Activated CD4-positive, alpha-beta T cell treated with anti-CD3 and anti-CD28 coated beads for 4 hours (primary cell): Measurements from ENCODE around the gene WWOX.
A peak's percentile ranks its signal among the peaks of the same experiment; 100 is the strongest.

Experiments
- DNase-seq, 2 donors: peaks; one replicate each; pipeline ENCODE4 v3.0.0-alpha.2; 2020

WWOX gene

DNA sequence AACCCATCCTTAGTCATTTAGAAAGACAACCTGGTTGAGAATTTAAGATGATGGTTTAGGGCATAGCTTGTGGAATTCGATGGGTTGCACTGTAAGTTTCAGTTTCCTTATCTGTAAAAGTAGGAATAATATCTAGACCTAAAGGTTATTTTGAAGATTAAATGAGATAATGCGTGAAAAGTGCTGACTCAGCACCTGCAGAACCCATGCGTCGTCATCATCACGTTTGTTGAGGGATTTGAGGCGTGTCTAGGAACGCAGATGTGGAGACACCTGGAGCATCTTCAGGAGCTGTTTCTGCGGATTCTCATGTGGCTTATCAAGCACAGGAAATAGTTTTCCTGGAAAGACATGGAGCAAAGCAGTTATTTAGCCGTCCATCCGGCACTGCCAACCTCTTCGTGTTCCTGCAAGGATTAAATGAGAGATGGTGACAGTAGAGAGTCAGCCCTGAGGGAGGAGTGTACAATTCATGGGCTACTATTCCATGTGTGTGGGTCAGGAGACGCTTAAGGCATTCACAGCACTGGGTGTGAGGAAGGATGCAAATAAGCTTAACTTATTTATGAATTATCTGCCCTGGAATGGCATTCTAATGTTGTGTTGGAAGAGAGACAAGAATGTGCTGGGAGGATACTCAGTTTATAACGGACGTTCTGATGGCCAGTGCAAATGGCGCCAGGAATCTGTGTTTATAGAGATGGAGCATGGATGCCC is 965.0 kb downstream of the WWOX start:
- no peak for DNase-seq

DNA sequence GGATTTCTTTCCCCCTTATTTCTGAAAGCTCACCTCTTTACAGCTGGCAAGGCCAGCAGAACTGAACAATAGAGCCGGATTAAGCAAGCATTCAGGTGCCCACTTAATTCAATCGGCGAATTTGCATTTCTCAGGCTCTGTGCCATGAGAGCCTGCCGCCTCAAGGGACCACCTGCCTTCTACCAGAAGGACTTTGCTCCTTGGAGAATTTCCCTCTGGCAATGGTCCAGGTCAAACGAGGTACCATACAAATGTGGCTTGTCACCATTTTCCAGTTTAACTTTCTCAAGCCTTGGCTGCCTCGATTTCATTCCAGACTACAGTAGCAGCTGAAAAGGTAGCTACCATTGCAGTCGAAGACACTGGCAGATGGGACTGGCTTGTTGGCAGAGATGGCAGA is 967.1 kb downstream of the WWOX start:
- no peak for DNase-seq

DNA sequence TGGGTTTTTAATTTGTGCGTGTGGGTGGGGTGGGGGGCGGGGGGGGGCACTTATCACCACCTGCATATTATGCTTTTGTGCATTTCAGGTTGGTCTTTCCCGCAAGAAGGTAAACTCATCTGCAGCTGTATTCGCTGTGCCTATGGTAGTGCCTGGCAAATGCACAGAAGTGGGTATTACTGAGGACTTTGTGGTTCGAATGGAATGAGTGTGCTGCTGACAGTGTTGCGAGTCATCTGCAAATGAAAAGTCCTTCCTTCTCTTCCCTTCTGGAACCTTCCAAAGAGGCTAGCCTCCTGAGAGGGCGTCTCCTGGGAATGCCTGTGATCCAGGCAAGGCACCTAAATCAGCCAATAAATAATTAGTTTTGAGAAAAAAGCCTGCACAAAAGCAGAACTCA is 968.1 kb downstream of the WWOX start:
- DNase-seq, result no peak

DNA sequence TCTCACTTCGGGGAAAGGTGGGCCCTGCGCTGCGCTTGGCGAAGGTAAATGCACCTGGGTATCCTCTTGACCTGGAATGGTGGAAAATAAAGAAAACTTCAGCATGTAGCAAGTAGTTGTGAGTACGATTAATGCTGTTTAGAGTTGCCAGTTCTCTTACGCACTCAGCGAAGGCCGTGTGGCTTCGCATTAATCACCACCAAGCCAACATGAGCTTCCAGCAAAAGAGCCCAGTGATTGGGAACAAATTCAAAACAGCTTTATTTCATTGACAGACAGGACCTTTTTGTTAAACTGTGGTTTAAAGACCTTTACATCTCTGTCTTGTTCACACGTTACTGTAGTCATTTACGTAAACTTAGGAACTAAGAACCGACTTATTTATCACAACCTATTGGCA is 969.7 kb downstream of the WWOX start:
- DNase-seq, result no peak

DNA sequence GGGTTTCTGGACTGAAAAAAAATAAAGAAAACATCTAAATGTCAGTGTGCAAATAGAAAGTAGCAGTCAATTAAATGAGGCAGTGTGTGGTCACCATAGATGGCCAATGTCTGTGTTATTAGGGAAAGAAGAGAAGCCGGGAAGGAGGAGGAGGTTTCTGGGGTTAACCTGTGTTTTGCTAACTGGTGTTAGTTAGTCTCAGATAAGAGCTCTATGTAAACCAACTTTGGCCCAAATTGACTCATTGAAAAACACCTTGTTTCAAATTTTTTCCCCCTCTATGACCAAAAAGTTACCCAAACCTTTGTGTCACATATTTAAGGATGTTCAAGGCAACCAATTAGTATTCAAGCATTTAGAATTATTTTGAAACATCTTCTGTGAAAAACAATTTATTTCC is 970.2 kb downstream of the WWOX start:
- no peak for DNase-seq

DNA sequence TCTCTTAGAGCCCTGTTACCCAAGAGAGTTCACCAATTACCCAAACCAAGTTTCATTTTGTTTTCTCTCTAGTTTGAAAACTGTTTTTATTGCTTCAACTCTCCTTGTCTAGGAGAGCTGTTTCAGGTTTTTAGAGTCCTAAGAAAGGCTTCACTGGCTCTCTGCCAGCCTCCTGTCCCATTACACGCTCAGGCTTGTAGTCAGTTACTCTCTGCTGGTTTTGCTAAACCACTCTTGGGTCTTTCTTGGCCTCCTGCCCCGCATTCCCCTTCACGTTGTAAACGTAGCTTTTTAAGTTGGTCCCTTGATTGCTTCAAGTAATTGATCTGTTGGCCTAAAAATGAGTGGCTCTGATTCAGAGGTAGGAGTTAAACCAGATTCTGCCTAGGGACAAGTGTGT is 972.0 kb downstream of the WWOX start:
- DNase-seq, result no peak

DNA sequence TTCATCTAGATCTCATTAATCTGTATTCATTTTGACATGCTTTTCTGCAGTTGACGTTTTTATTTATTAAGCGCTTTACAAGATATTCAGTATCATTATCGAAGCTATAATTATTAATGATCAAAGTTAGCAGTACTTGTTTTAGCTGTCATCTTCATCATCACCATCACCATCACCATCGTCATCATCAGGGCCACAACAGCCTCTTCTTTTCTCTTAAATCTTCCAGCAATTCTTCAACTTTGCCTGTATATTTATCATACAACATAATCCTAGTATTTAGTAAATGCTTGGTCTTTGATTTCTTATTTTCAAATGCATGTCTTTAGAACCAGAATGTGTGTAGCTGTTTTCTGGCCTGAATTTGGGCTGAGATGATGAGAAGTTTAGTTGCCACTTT is 973.1 kb downstream of the WWOX start:
- DNase-seq, result no peak

DNA sequence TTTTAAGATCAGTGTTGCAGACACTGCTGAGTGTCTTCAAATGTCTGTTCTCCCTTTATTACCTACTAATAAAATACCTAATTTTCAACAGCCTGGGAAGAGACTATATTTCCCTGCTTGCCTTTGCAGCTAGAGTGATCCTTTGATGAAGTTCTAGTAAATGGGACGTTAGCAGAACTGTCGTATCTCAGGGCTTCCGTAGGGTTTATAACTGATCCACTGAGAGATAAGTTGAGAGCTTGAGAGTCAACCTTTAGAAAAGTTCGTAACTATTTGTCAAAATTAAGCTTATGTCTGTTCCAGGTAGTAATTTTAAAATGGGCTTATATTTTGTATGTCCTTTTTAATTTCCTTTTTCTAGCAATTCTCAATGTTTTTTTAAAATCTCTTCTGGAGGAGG is 974.1 kb downstream of the WWOX start:
- no peak for DNase-seq

DNA sequence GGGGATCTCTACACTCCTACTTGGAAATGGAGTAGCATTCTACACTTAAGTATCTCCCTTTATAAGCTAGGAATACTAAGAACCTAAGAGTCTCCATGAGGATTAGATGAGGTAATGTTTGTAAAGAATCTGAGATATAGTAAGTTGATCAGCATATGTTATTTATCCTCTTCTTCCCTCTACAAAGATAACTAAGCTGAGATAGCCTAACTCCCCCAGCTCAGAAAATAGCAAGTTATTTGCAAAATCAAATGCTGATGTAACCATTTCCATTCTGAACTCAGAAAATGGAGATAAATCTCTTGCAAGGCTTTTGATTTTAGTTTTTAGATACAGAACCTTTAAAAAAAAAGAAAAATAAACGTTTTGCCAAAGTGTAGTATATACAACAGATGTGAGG is 975.1 kb downstream of the WWOX start:
- DNase-seq, result no peak

DNA sequence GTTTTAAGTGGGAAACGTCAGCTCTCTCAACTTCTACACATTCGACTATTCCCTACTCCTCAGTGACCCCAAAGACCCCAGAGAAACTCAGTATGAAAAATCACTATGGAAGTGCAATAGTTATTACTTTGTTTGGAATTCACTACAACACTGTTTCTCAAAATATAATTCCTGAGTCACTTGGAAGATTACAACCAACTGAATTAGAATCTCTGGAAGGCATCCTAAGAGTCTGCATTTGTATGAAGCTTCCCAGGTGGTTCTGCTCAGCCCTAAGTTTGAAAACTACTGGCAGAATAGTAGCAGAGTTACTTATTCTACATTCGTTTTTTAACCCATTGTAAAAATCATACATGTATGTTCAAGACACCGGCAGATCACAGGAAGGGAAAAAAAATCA is 975.5 kb downstream of the WWOX start:
- no peak for DNase-seq

DNA sequence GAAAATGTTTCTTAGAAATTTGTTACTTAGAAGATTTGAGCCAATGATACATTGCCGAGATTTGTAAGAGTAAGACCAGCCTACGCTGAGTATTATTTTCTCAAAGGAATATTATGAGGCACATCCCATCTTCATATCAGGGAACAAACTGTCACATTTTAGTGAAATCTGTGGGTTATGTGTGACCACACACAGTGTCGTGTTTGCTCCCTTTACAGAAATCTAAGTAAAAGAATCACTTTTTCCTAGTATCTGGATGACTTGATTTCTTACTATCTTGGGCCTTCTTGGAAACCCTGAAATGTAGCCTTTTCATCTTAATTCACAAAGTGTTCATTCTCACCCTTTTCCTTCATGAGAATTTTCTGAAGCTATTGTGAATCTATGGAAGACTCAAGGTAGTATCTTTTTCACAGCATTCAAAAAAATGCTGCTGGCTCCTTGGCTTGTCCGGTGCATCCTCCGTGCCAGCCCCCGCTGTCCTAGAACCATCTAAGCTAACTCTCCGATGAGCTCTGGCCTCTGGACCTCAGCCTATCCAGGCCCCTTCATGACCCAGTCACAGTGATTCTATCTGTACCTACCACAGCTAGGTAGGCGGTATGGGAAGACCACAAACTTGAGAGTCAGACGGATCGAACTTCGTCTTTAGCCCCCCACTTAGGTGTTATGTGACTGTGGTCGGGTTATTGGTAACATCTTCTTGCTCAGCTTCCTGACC is 976.8 kb downstream of the WWOX start:
- DNase-seq, result no peak

DNA sequence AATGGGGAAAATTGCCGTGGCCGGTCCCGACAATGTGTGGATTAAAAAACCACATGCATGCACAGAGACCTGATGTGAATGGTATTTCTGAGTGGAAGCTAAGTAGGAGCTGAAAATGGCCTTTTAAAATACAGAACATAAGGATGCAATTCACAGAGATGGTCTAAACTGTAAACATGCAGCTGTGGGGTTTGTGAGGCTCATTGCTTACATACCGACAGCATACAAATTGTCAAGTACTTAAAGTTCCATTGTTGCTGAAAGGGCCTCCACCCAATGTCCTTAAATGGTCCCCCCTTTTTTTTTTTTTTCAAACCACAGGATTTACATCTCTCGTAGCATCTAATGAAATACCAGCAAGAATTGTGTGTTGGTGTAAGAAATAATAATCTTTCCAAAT is 977.9 kb downstream of the WWOX start:
- no peak for DNase-seq

DNA sequence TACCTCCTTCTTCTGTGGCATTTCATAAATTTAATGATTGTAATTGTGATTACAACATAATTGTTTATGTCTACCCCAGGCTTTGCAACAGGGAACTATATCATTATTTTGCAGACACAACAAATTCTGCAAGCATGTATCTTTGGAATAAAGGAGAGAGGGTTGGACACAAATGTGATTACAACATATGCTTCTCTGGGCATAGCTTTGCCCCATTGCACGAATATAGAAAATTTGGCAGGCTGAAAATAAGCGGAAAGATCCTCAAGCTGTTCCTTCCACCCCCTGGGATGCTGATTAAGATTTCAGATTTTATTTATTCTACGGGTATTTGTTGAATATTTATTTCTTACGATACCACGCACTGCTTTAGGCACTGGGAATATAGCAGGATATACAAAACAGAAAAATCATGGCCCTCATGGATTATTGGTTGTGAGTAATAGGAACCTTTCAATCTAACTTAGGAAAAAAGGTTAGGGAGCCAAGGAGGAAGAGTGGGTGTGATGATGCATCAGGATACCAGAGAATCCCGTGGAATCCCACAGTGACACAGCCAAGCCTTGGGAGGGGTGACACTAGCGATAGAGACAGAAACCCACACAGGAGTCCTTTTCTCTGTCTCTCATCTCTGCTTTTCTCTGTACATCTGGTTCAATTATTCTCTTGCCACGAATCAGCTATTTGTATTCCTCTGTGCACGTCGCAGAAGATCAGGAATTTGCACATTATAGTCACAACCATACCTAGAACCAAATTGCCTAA is 980.4 kb downstream of the WWOX start:
- no peak for DNase-seq

DNA sequence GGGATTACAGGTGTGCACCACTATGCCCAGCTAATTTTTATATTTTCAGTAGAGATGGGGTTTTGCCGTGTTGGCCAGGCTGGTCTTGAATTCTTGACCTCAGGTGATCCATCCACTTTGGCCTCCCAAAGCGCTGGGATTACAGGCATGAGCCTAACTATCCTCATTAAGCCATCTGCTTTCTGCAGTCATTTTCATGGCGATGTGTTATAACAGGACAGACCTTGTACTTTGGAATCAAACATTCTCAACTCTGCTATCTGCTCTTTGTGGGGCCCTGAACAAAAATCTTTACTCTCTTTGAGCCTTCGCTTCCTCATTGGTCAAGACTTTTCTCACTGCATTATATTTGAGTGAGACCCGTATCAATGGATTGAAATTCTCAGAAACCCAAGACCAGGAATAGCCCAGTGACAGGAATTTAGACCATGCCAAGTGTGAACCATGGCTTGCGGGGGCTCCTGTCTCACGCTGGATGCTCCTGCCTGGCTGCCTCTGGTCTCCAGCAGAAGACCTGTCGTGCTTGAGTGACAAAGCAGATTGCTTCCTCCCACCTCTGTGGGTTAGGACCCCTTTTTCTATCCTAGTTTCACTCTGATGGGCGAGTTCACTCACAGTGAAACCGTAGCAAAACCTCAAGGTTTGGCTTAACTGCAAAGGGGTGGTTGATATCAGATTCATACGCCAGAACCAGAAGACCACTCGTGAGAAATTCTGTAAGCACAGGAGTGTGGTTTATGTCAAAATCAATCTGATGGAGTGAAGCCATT is 982.0 kb downstream of the WWOX start:
- DNase-seq, result no peak

DNA sequence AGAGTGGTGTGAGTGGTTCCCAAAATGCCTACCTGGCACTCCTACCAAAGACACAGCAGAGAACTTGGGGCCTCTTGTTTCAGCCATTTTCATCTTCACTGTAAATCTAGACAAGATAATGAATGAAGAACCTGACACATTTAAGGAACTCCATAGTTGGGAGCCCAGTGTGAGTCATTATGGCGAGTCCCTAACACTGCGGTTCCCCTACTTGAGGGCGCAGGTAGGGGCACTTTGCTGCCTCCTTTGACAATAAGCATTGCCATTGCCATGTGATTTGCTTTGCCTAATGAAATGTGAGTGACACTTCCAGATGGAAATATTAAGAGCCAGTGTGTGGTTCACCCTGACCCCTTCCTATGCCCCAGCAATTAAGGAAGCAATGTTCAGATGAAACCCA is 983.5 kb downstream of the WWOX start:
- no peak for DNase-seq

DNA sequence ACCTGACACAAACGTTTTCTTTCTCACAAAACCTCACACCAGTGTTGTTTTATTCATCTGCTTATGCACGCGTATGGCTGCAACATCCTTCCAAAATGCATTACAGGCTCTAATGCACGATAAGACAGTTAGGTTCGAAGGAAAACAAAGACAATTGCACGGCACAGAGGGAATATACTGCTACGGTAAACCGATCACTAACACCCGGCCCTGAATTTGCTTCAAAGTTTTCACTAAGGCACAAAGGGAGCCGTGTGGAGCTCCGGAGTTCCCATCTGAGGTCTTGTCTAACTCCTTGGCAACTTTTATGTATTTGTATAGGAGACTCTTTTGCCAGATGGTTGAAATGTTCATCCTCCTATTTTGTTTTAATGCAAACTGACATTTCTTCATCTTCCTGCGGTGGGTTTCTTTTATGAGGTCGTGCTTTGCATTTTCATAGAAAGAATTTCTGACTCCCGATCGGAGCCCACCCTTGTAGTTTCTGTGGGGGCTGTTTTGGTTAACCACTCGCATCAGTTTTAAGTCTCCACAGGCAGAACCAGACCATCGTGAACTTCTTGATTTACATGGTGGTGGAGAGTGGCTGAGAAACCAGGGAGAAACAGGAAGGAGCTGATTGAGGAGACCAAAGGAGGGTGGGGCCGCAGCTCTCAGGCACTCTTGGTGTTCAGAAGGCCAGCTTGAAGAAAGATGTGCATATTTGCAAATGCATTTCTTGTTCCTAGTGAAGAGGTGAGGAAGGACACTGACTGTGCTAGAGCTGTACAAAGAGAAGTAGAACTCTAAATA is 984.2 kb downstream of the WWOX start:
- no peak for DNase-seq

DNA sequence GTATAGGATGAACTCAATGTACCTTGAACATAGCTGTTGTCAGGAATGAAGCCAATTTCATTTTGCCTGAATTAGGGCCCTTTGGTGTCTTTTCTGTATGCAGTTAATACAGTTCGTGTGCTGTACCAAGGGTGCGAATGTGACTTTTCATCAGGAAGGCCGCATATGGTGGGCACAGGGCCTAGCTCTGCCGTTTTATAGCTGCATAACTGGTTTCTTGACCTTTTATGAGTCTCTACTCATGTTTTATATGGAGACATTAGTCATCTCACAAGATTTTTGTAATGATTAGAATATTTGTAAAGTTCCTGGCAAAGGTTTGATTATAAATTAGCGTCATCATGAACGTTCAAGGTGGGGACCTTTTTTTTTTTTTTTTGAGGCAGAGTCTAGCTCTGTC is 989.5 kb downstream of the WWOX start:
- no peak for DNase-seq

DNA sequence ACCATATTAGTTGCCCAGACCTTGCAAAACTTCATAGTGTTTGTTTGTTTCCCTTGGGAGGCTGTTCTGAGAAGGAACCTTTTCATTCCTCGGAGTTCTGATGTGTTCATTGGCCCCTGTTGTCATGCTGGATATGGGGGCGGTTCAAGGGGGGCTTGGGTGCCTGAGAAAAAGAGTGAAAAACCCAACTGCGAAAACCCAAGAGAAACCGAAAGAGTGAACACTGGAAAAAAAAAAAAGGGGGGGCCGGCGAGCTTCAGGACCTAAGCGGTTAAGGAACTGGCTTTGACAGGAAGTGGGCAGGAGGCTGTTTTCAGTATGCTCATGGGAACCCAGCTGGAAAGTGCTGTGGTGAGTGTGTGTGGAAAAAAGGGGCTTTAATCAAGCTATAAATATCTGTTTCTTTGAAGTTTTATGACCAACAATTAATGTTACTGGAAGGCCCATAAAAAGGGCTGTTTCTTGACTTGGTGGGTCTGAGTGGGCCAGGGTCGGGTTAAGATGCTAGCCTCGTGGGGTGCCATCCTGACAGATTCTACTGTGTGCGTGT is 990.4 kb downstream of the WWOX start:
- DNase-seq, result peak; percentile 20 to 54

DNA sequence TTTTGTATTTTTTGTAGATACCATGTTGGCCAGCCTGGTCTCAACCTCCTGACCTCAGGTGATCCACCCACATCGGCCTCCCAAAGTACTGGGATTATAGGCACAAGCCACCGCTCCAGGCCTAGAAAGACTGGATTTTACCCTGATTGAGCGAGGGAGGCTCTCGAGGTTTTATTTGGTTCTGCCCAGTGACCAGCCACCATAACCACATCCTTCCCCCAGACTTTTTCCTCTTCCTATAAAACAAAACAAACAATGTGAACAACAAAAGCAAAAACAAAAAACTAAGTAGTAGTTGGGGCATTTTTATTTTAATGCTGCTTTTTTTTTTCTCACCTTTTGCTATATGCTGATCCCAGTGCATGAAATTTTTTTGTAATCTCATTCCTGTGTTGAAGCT is 991.5 kb downstream of the WWOX start:
- DNase-seq, result no peak

DNA sequence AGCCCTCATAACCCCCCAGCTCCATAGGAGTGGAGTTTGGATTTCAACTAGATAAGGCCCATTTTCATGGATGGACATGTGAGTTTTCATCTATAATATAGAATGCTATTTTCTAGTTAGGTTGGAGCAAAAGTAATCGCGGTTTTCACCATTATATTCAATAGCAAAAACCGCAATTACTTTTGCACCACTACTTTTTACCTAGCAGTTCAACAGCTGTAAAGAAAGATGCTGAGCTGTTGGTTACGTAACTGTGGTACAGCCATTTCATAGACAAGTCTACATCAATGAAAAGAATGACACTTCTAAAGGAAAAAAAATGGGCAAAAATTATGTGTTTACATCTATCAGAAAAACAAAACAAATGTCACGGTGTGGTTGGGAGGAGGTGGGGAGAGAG is 993.4 kb downstream of the WWOX start:
- DNase-seq, result no peak

DNA sequence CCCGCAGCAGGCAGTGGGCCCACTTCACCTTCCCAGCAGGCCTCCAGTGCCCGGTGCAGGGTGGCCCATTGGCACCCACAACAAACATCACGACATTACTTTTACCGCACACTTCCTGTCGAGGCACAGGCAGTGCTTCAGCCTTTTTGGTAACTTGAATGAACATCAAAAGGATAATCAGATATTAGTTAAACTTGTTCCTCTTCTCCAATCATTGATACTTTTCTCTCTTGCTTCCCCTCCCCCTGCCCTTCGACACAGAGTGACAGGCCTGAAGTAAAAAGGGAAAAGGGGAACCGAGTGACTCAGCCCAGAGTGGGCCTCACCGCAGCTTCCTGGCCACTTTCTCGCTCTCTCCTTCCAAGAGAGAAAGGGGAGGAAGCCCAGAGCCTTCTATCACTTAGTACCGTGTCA is 994.1 kb downstream of the WWOX start:
- DNase-seq, result peak; percentile 20 to 29

DNA sequence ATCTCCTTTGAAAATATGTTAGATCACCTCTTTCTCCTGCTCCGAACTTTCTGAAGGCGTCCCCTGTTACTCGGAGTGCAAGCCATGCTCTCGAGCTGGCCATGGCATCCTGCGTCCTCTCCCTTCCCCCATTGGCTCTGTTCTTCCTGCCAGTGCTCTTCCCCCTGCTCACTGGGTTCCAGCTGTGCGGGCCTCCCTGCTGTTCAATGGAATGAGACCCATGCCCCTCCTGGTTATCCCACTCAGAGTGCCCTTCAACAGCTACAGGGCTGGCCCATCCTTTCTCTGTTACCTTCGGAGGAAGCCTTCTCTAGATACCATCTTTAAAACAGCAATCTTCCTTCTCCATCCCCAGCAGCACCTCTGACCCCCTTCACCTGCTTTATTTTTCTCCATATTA is 996.8 kb downstream of the WWOX start:
- no peak for DNase-seq
